Mesenchymal stem cell (in vitro differentiated cells and primary cell): ENCODE measurements around the gene GABPB1.
A peak's percentile ranks its signal among the peaks of the same experiment; 100 is the strongest.

Experiments
- DNase-seq: peaks from one replicate; pipeline ENCODE4 v3.0.0-alpha.2; 2013
- H2AFZ ChIP-seq: one replicate; pipeline ENCODE4 v1.6.1; 2013; ENCODE audit warnings: low read depth, mild to moderate bottlenecking, control low read depth, inconsistent platforms, low read length, moderate library complexity
- H2AK5ac ChIP-seq: 2 replicates; pipeline ENCODE4 v1.6.1; 2013; ENCODE audit warnings: low read length, moderate library complexity, mild to moderate bottlenecking, inconsistent platforms; ENCODE audit not compliant: severe bottlenecking
- H2BK120ac ChIP-seq: one replicate; pipeline ENCODE4 v1.6.1; 2013; ENCODE audit warnings: low read depth, mild to moderate bottlenecking, inconsistent platforms, low read length, moderate library complexity
- H2BK12ac ChIP-seq, 2 experiments: one replicate each; pipeline ENCODE4 v1.6.1; 2013; ENCODE audit warnings: inconsistent platforms in 2 of 2, low read length in 2 of 2, mild to moderate bottlenecking in 2 of 2, moderate library complexity in 2 of 2, control low read depth in 1 of 2
- H2BK15ac ChIP-seq: one replicate; pipeline ENCODE4 v1.6.1; 2013; ENCODE audit warnings: mild to moderate bottlenecking, low read depth, inconsistent platforms; ENCODE audit not compliant: poor library complexity, severe bottlenecking
- H2BK5ac ChIP-seq: 2 replicates; pipeline ENCODE4 v1.6.1; 2013; ENCODE audit warnings: low read depth, mild to moderate bottlenecking, low read length, control low read depth, inconsistent platforms; ENCODE audit not compliant: poor library complexity, severe bottlenecking
- H3K14ac ChIP-seq, 2 experiments: one replicate each; pipeline ENCODE4 v1.6.1; 2013; ENCODE audit warnings: inconsistent platforms in 2 of 2, low read length in 2 of 2, control low read depth in 1 of 2, mild to moderate bottlenecking in 1 of 2, moderate library complexity in 1 of 2
- H3K18ac ChIP-seq, 2 experiments: one replicate each; pipeline ENCODE4 v1.6.1; 2013; ENCODE audit warnings: inconsistent platforms in 2 of 2, low read length in 2 of 2, control low read depth in 1 of 2, low read depth in 1 of 2, mild to moderate bottlenecking in 1 of 2
- H3K23ac ChIP-seq, 2 experiments: one replicate each; pipeline ENCODE4 v1.6.1; 2013; ENCODE audit warnings: inconsistent platforms in 2 of 2, low read length in 2 of 2, mild to moderate bottlenecking in 2 of 2, moderate library complexity in 2 of 2, control low read depth in 1 of 2
- H3K27ac ChIP-seq: 2 replicates; pipeline ENCODE4 v1.5.1; 2013; ENCODE audit warnings: mild to moderate bottlenecking, moderate library complexity, low read length, control low read depth, inconsistent platforms; ENCODE audit not compliant: poor library complexity, severe bottlenecking
- H3K27me3 ChIP-seq, 2 experiments: 2 replicates each; pipeline versions ENCODE4 v1.6.1 to v1.7.0; 2013; ENCODE audit warnings: low read length in 2 of 2, mild to moderate bottlenecking in 2 of 2, moderate library complexity in 2 of 2, control low read depth in 1 of 2, inconsistent platforms in 1 of 2; ENCODE audit not compliant: control insufficient read depth in 1 of 2, insufficient read depth in 1 of 2
- H3K36me3 ChIP-seq, 2 experiments: 2 replicates each; pipeline versions ENCODE4 v1.6.1 to v1.7.0; 2013; ENCODE audit warnings: low read length in 2 of 2, control low read depth in 1 of 2, inconsistent platforms in 1 of 2, low read depth in 1 of 2, mild to moderate bottlenecking in 1 of 2; ENCODE audit not compliant: insufficient read depth in 2 of 2, control insufficient read depth in 1 of 2
- H3K4ac ChIP-seq, 2 experiments: one replicate each; pipeline ENCODE4 v1.6.1; 2013; ENCODE audit warnings: inconsistent platforms in 2 of 2, low read length in 2 of 2, mild to moderate bottlenecking in 2 of 2, moderate library complexity in 2 of 2, control low read depth in 1 of 2, low read depth in 1 of 2
- H3K4me1 ChIP-seq: 2 replicates; pipeline ENCODE4 v1.6.1; 2013; ENCODE audit warnings: low read depth, low read length, control low read depth; ENCODE audit not compliant: control insufficient read depth, insufficient read depth
- H3K4me2 ChIP-seq: 2 replicates; pipeline ENCODE4 v1.6.1; 2013; ENCODE audit warnings: low read length, mild to moderate bottlenecking, inconsistent platforms; ENCODE audit not compliant: poor library complexity, severe bottlenecking
- H3K4me3 ChIP-seq, 2 experiments: 2 replicates each; pipeline versions ENCODE4 v1.5.1 to v1.7.0; 2013; ENCODE audit warnings: low read length in 2 of 2, mild to moderate bottlenecking in 2 of 2, control low read depth in 1 of 2, low read depth in 1 of 2; ENCODE audit not compliant: insufficient read depth in 1 of 2
- H3K79me1 ChIP-seq: replicated peaks from 2 replicates; pipeline ENCODE4 v1.6.1; 2013; ENCODE audit warnings: mild to moderate bottlenecking, control low read depth, low read length, inconsistent platforms; ENCODE audit not compliant: poor library complexity, severe bottlenecking
- H3K9ac ChIP-seq: 2 replicates; pipeline ENCODE4 v1.7.0; 2013; ENCODE audit warnings: mild to moderate bottlenecking, low read length, moderate library complexity
- H3K9me3 ChIP-seq: 2 replicates; pipeline ENCODE4 v1.7.0; 2013; ENCODE audit warnings: mild to moderate bottlenecking, low read length; ENCODE audit not compliant: control insufficient read depth
- H4K8ac ChIP-seq: one replicate; pipeline ENCODE4 v1.6.1; 2013; ENCODE audit warnings: inconsistent platforms, mild to moderate bottlenecking, low read length, moderate library complexity
- H4K91ac ChIP-seq: one replicate; pipeline ENCODE4 v1.6.1; 2013; ENCODE audit warnings: mild to moderate bottlenecking, low read length, inconsistent platforms
- WGBS: methylation state at CpG from one replicate; pipeline ENCODE4 v1.1.7; 2013; ENCODE audit warnings: mixed read lengths; 5-methylcytosine and 5-hydroxymethylcytosine counted together

The GABPB1 gene

GRCh38 chr15:50355619-50355905, 564 bp upstream of the GABPB1 start:
- no peaks in the 10 kb centered on the region for H3K9me3 ChIP-seq
- no peak overlapping the region for H2AFZ ChIP-seq
- H2BK12ac ChIP-seq, result no peak overlapping the region
- H3K23ac ChIP-seq, result peak overlapping the region in 1 of 2 experiments; percentile 93
- H3K4ac ChIP-seq, result peak overlapping the region in 1 of 2 experiments; percentile 93
- peak overlapping the region; percentile 66 for H4K8ac ChIP-seq
- DNase-seq, result no peak
- peak overlapping the region; percentile 98 for H3K9ac ChIP-seq
- H3K4me3 ChIP-seq, result peak overlapping the region; percentile 82 to 99
- H3K36me3 ChIP-seq, result peaks cover 7 to 31% of the 10 kb centered on the region in 2 experiments
- H3K27me3 ChIP-seq, result no peaks in the 10 kb centered on the region
- peak overlapping the region; percentile 76 for H3K27ac ChIP-seq
- H3K18ac ChIP-seq, result peak overlapping the region; percentile 72 to 79
- peak overlapping the region; percentile 73 for H2AK5ac ChIP-seq
- peak overlapping the region; percentile 58 for H3K4me2 ChIP-seq
- peaks cover 7% of the 10 kb centered on the region for H3K79me1 ChIP-seq
- H2BK120ac ChIP-seq, result no peak overlapping the region
- no peak overlapping the region for H3K14ac ChIP-seq
- no peak overlapping the region for H2BK15ac ChIP-seq
- H2BK5ac ChIP-seq, result no peak overlapping the region
- H3K4me1 ChIP-seq, result peaks cover 6% of the 10 kb centered on the region
- no peak overlapping the region for H4K91ac ChIP-seq
- 0% methylated on average over 6 of the region's 8 CpGs for WGBS

- peaks cover 3% of the 10 kb centered on the region for H3K79me1 ChIP-seq
- DNase-seq, result peak; percentile 96
- peak overlapping the region; percentile 82 to 99 for H3K4me3 ChIP-seq
- no peaks in the 10 kb centered on the region for H3K27me3 ChIP-seq
- H3K14ac ChIP-seq, result peak overlapping the region; percentile 79 to 99
- peak overlapping the region; percentile 97 for H2BK120ac ChIP-seq
- H4K8ac ChIP-seq, result peak overlapping the region; percentile 100
- peak overlapping the region; percentile 100 for H3K27ac ChIP-seq
- no peaks in the 10 kb centered on the region for H3K9me3 ChIP-seq
- WGBS, result under 1% methylated on average over 69 of the region's 79 CpGs
- peaks cover under 1 to 21% of the 10 kb centered on the region in 2 experiments for H3K36me3 ChIP-seq
- H3K4ac ChIP-seq, result peak overlapping the region; percentile 98 to 99
- H3K9ac ChIP-seq, result peak overlapping the region; percentile 98
- peak overlapping the region in 1 of 2 experiments; percentile 67 for H2BK12ac ChIP-seq
- H4K91ac ChIP-seq, result peak overlapping the region; percentile 100
- peaks cover 6% of the 10 kb centered on the region for H3K4me1 ChIP-seq
- H2BK5ac ChIP-seq, result peak overlapping the region; percentile 99
- H3K18ac ChIP-seq, result peak overlapping the region; percentile 99 to 100
- peak overlapping the region; percentile 100 for H2BK15ac ChIP-seq
- peak overlapping the region; percentile 62 for H2AFZ ChIP-seq
- peak overlapping the region; percentile 80 for H2AK5ac ChIP-seq
- H3K4me2 ChIP-seq, result peak overlapping the region; percentile 65
- H3K23ac ChIP-seq, result peak overlapping the region; percentile 75 to 96
Observed at GRCh38 chr15:50353975-50354837, 792 bp downstream of the GABPB1 start.

DNA sequence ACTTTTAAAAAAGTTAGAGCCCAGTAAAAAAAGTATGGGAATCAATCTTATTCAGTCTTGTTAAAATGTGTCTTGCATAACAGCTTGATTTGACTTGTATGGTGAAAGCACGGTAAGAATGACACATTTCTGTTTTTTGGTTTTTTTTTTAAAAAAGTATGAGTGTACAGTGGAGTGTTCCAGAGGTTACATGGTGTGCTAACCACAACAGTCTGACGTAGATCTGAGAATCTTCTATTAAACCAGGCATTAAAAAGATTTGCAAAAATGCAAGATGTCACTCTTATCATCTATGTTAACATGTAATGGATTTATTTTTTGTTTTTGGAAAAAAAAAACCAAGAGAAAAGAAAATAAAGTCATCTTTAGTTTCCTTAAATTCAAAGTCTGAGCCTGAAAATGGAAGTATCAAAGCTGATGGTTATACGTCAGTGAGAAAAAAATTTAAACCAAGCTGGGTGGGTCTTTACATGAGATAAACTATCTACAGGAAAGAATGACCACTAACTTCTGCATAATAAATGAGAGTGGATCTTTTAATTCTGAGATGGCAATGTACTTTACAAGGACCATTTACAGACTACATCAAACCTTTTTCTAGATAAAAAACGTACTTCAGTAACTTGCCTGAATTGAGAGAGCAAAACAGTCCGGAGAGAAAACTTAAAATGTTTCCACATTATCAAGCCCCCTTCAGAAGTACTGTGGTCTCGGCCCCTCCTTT, 1.6 kb downstream of the GABPB1 start:
- H3K36me3 ChIP-seq, result peaks cover 0 to 14% of the 10 kb centered on the region in 2 experiments
- H4K91ac ChIP-seq, result no peak overlapping the region
- no peak overlapping the region for H3K18ac ChIP-seq
- peak overlapping the region; percentile 98 for H3K9ac ChIP-seq
- no peak overlapping the region for H2AFZ ChIP-seq
- H2BK120ac ChIP-seq, result no peak overlapping the region
- H2BK5ac ChIP-seq, result no peak overlapping the region
- 0% methylated on average over 4 of the region's 6 CpGs for WGBS
- no peak overlapping the region for H3K23ac ChIP-seq
- H2BK12ac ChIP-seq, result no peak overlapping the region
- DNase-seq, result peak; percentile 93
- H4K8ac ChIP-seq, result no peak overlapping the region
- H3K4ac ChIP-seq, result no peak overlapping the region
- no peaks in the 10 kb centered on the region for H3K27me3 ChIP-seq
- H2AK5ac ChIP-seq, result no peak overlapping the region
- H3K9me3 ChIP-seq, result no peaks in the 10 kb centered on the region
- peak overlapping the region; percentile 73 for H3K27ac ChIP-seq
- H3K4me3 ChIP-seq, result peak overlapping the region in 1 of 2 experiments; percentile 82
- no peak overlapping the region for H2BK15ac ChIP-seq
- H3K79me1 ChIP-seq, result peaks cover 3% of the 10 kb centered on the region
- no peak overlapping the region for H3K14ac ChIP-seq
- peaks cover 8% of the 10 kb centered on the region for H3K4me1 ChIP-seq
- H3K4me2 ChIP-seq, result peak overlapping the region; percentile 65

- Histone ChIP-seq H2AK5ac (no peak overlapping the region), H3K4me1 (peaks cover 5% of the 10 kb centered on the region), H3K4me2 (no peak overlapping the region), H3K23ac (no peak overlapping the region), H2BK5ac (no peak overlapping the region), H3K4me3 (no peak overlapping the region), H3K9me3 (no peaks in the 10 kb centered on the region), H2BK12ac (no peak overlapping the region), H3K4ac (no peak overlapping the region), H2BK120ac (no peak overlapping the region), H2BK15ac (no peak overlapping the region), H3K14ac (no peak overlapping the region), H4K8ac (no peak overlapping the region), H3K27me3 (no peaks in the 10 kb centered on the region), H3K9ac (no peak overlapping the region), H3K27ac (no peak overlapping the region), H2AFZ (no peak overlapping the region), H3K18ac (no peak overlapping the region), H3K36me3 (no peaks in the 10 kb centered on the region), H4K91ac (no peak overlapping the region), H3K79me1 (peaks cover 8% of the 10 kb centered on the region)
- DNase-seq, result no peak
- 83% methylated on average over 3 of the region's 3 CpGs for WGBS
Observed at GRCh38 chr15:50350621-50351020, 4.4 kb downstream of the GABPB1 start.
